ENCODE measurements around the gene CARS2.
A peak's percentile ranks its signal among the peaks of the same experiment; 100 is the strongest.
"Not testable (repeated sequence)": the region's sequence is repeated elsewhere in the genome, so short reads cannot be mapped to it uniquely, and the experiment has no call there.

Gene CARS2

DNA sequence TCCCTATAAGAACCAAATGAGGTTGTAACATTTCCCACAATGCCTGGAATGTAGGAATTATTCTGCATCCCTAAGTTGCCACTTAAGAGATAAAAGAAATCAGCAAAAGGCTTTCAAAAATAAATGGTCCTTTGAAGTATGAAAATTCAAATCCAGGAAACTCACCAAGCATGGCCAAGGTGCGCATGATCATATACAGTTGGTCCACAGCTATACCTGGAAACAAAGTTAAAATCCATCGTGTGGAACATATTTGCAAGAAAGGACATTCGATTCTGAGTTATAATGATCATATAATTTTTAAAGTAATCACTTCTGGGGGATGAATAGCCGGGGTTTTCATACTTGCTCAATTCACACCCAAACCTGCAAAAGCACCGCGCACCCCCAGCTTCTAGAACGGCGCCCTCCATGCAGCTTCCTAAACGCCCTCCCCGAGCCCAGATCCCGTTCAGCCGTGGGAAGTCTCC is 525 bp downstream of the CARS2 start:
- TF ChIP-seq, protein P1, sequence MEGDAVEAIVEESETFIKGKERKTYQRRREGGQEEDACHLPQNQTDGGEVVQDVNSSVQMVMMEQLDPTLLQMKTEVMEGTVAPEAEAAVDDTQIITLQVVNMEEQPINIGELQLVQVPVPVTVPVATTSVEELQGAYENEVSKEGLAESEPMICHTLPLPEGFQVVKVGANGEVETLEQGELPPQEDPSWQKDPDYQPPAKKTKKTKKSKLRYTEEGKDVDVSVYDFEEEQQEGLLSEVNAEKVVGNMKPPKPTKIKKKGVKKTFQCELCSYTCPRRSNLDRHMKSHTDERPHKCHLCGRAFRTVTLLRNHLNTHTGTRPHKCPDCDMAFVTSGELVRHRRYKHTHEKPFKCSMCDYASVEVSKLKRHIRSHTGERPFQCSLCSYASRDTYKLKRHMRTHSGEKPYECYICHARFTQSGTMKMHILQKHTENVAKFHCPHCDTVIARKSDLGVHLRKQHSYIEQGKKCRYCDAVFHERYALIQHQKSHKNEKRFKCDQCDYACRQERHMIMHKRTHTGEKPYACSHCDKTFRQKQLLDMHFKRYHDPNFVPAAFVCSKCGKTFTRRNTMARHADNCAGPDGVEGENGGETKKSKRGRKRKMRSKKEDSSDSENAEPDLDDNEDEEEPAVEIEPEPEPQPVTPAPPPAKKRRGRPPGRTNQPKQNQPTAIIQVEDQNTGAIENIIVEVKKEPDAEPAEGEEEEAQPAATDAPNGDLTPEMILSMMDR (IDR thresholded peaks at IDR 0.05; ENCODE audit: borderline replicate concordance, extremely low read depth, low read length, poor library complexity, severe bottlenecking) = no peak
- TF ChIP-seq EZH2 (IDR thresholded peaks at IDR 0.05; ENCODE audit: borderline replicate concordance, low read depth, low read length, severe bottlenecking) = no peak
- H2AFZ ChIP-seq (ENCODE audit: low read depth, low read length) = peak overlapping the region; percentile 75
- peak overlapping the region; percentile 75 for H3K27ac ChIP-seq (ENCODE audit: low read length)
- peak overlapping the region; percentile 97 for H3K4me2 ChIP-seq (ENCODE audit: insufficient read depth, low read length)
- H3K9ac ChIP-seq (ENCODE audit: low read depth, low read length) = peak overlapping the region; percentile 85
- peak overlapping the region; percentile 50 to 76; a peak in 3 of 4 replicates for H3K4me3 ChIP-seq (ENCODE audit: low read depth in 1 of 2, low read length in 2 of 2)
- H3K9me3 ChIP-seq (ENCODE audit: insufficient read depth, low read length, severe bottlenecking) = no peaks in the 10 kb centered on the region
- no peak for ATAC-seq (ENCODE audit: insufficient read depth, low read depth)
- H3K27me3 ChIP-seq (ENCODE audit: insufficient read depth, low read length, poor library complexity) = no peaks in the 10 kb centered on the region
- no peak for DNase-seq
- H3K79me2 ChIP-seq (ENCODE audit: insufficient read depth, low read length) = peaks cover 38% of the 10 kb centered on the region
- peaks cover 30% of the 10 kb centered on the region for H3K36me3 ChIP-seq (ENCODE audit: insufficient read depth, low read length)
- peaks cover 28% of the 10 kb centered on the region for H3K4me1 ChIP-seq (ENCODE audit: insufficient read depth, low read length)
- H4K20me1 ChIP-seq (ENCODE audit: insufficient read depth, low read length) = peaks cover 10% of the 10 kb centered on the region; the same call in 1 of the 2 replicates

DNA sequence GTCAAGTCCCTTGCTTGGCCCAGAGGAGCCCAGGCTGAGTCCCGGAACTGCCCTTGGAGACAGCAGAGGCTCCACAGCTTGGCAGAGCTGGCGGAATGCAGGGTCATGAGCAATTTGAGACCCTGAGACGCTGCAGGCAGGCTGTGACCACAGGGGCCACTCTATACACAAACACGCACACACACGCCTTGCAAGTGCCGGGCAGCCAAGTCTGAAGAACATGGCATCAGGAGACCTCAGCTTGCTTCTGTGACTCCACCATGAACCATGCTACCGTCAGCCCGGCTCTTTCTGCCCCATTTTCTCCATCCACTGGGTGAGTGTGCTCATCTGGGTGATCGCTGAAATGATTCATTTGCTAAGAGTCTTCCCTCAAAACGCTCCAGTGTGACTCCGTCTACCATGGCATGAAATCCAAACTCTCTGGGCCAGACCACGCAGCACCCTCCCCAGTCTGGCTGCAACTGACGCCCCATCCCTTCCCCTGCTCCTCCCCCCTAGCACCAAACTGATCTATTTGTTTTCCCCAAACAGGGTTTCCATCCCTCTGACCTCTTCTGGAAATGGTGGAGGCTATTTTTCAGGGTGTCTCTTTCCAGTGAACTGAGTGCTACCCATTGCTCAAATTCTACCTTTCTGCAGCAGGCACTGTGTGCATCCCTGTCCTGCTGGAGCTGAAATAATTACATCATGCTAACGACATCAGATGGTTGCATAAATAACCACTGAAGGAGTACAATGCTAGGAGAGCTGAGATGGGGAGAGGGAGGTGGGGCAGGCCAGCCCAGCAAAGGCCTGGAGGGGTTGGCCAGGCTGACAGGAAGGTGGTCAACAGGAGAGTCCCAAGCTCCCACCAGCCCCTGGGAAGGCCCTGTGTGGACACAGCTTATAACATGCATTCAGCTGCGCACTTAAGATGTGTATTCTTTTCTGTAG is 3.1 kb downstream of the CARS2 start:
- Histone ChIP-seq H3K79me2 (ENCODE audit: insufficient read depth, low read length) (peaks cover 52% of the 10 kb centered on the region), H3K36me3 (ENCODE audit: insufficient read depth, low read length) (peaks cover 53% of the 10 kb centered on the region), H4K20me1 (ENCODE audit: insufficient read depth, low read length) (peaks cover 24% of the 10 kb centered on the region), H3K4me3 (ENCODE audit: low read depth in 1 of 2, low read length in 2 of 2) (no peak overlapping the region), H3K27ac (ENCODE audit: low read length) (no peak overlapping the region), H3K9me3 (ENCODE audit: insufficient read depth, low read length, severe bottlenecking) (no peaks in the 10 kb centered on the region), H3K27me3 (ENCODE audit: insufficient read depth, low read length, poor library complexity) (no peaks in the 10 kb centered on the region), H2AFZ (ENCODE audit: low read depth, low read length) (no peak overlapping the region), H3K4me1 (ENCODE audit: insufficient read depth, low read length) (peaks cover 28% of the 10 kb centered on the region), H3K4me2 (ENCODE audit: insufficient read depth, low read length) (peak overlapping the region; percentile 18; the same call in 1 of the 2 replicates), H3K9ac (ENCODE audit: low read depth, low read length) (no peak overlapping the region)
- TF ChIP-seq EZH2 (IDR thresholded peaks at IDR 0.05; ENCODE audit: borderline replicate concordance, low read depth, low read length, severe bottlenecking) = no peak
- TF ChIP-seq, protein P1 (IDR thresholded peaks at IDR 0.05; ENCODE audit: borderline replicate concordance, extremely low read depth, low read length, poor library complexity, severe bottlenecking) = no peak
- DNase-seq = no peak
- no peak for ATAC-seq (ENCODE audit: insufficient read depth, low read depth)

DNA sequence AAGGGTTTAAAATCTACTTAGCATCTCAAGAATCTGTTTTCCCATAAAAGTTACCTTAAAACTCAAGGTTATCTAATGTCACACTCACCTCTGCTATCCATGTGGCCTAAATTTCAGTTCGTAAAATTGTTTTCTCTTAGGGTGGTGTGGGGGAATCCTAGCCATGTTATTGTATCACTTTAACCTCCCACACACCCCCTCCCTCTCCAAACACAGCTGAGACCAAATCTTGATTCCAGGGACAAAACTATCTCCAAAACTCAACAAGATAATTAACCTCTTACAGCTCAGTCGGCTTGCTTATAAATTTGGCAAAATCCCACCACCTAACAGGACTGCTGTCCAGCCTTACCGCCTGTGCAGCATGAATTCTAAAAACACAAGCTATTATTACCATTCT is 3.8 kb downstream of the CARS2 start:
- Histone ChIP-seq H3K4me2 (ENCODE audit: insufficient read depth, low read length) (no peak overlapping the region), H3K27me3 (ENCODE audit: insufficient read depth, low read length, poor library complexity) (no peaks in the 10 kb centered on the region), H3K79me2 (ENCODE audit: insufficient read depth, low read length) (peaks cover 58% of the 10 kb centered on the region), H4K20me1 (ENCODE audit: insufficient read depth, low read length) (peaks cover 29% of the 10 kb centered on the region), H2AFZ (ENCODE audit: low read depth, low read length) (no peak overlapping the region), H3K4me1 (ENCODE audit: insufficient read depth, low read length) (peaks cover 28% of the 10 kb centered on the region), H3K9me3 (ENCODE audit: insufficient read depth, low read length, severe bottlenecking) (no peaks in the 10 kb centered on the region), H3K9ac (ENCODE audit: low read depth, low read length) (no peak overlapping the region), H3K36me3 (ENCODE audit: insufficient read depth, low read length) (peaks cover 60% of the 10 kb centered on the region), H3K4me3 (ENCODE audit: low read depth in 1 of 2, low read length in 2 of 2) (no peak overlapping the region), H3K27ac (ENCODE audit: low read length) (no peak overlapping the region)
- DNase-seq = no peak
- ATAC-seq (ENCODE audit: insufficient read depth, low read depth) = no peak
- TF ChIP-seq EZH2 (IDR thresholded peaks at IDR 0.05; ENCODE audit: borderline replicate concordance, low read depth, low read length, severe bottlenecking) = no peak
- TF ChIP-seq, protein P1 (IDR thresholded peaks at IDR 0.05; ENCODE audit: borderline replicate concordance, extremely low read depth, low read length, poor library complexity, severe bottlenecking) = no peak

DNA sequence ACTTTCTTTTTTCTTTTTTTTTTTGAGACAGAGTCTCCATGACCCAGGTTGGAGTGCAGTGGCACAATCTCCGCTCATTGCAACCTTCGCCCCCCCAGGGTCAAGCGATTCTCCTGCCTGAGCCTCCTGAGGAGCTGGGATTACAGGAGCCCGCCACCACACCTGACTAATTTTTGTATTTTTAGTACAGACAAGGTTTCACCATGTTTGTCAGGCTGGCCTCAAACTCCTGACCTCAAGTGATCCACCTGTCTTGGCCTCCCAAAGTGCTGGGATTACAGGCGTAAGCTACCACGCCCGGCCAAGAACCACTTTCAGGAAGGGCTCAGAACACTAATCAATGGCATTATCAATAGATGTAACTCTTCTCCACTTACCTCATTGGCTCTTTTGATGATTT is 4.9 kb downstream of the CARS2 start:
- Histone ChIP-seq H3K4me1 (ENCODE audit: insufficient read depth, low read length) (peaks cover 23% of the 10 kb centered on the region), H4K20me1 (ENCODE audit: insufficient read depth, low read length) (peaks cover 33% of the 10 kb centered on the region), H3K36me3 (ENCODE audit: insufficient read depth, low read length) (peaks cover 66% of the 10 kb centered on the region), H3K79me2 (ENCODE audit: insufficient read depth, low read length) (peaks cover 58% of the 10 kb centered on the region)
- not testable (repeated sequence) for DNase-seq; H3K4me3 ChIP-seq (ENCODE audit: low read depth in 1 of 2, low read length in 2 of 2); ATAC-seq (ENCODE audit: insufficient read depth, low read depth); H3K9me3 ChIP-seq (ENCODE audit: insufficient read depth, low read length, severe bottlenecking); H2AFZ ChIP-seq (ENCODE audit: low read depth, low read length); H3K9ac ChIP-seq (ENCODE audit: low read depth, low read length); H3K27ac ChIP-seq (ENCODE audit: low read length); H3K4me2 ChIP-seq (ENCODE audit: insufficient read depth, low read length); H3K27me3 ChIP-seq (ENCODE audit: insufficient read depth, low read length, poor library complexity)

All from DND-41 (cell line).